ENCODE measurements around the gene TFAP2A. TPM values are rescaled to one million over a fixed set of nuclear protein-coding genes. Genes with fewer than 3 reads are reported as not detected.

Gene TFAP2A
- total and polyA plus RNA-seq, 7 experiments from 2014 or later, result not detected

DNA sequence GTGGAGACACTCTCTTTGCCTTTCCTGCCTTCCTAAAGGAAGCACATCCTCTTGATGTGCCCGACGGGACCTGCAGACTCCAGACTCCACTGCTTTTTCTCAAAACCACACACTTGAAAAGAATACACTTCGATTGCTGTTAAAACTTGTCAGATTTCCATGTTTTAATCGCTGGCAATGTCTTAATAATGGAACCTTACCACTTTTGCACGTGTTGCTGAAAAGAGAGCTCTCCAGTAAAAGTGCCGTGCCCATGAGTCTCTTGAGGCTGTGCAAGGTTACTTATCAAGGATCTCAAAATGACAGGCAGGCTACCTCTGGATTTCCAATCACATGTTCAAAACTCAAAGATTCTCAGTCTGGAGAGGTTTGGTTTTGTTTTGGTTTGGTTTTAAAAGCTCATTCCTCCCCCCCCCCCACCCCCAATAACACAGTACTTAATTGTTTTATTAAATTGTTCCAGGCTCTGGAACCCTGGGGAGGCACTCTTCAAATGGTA is 12.0 kb upstream of the TFAP2A start:
- intact Hi-C loops (cut with micrococcal nuclease), result loop anchor here in 1 of 2 donors (5.0 kb wide), 1 partner anchor 170 kb away; no protein-coding TSS in a partner anchor
- H3K27ac Mint-ChIP-seq, result no peak overlapping the region
- no peak for ATAC-seq
- Histone ChIP-seq H3K4me1 (ENCODE audit: control insufficient read depth in 2 of 2, insufficient read depth in 2 of 2, low read length in 2 of 2) (peaks cover 0 to 10% of the 10 kb centered on the region in 2 donors), H3K27ac (ENCODE audit: low read depth, low read length) (no peak overlapping the region), H3K27me3 (ENCODE audit: control insufficient read depth in 2 of 2, insufficient read depth in 2 of 2, low read length in 2 of 2) (peaks cover 8 to 16% of the 10 kb centered on the region in 2 donors), H3K36me3 (ENCODE audit: control insufficient read depth in 2 of 3, insufficient read depth in 3 of 3, low read length in 3 of 3) (no peaks in the 10 kb centered on the region), H3K4me3 (ENCODE audit: low read length) (no peak overlapping the region), H3K9me3 (ENCODE audit: control insufficient read depth in 2 of 3, low read length in 3 of 3) (no peaks in the 10 kb centered on the region)
- H3K9me3 Mint-ChIP-seq, result peaks cover 0 to 8% (median 0%) of the 10 kb centered on the region in 11 donors
- peak overlapping the region; percentile 51 to 77 (median 68) for H3K4me3 Mint-ChIP-seq
- peaks cover 58 to 82% (median 76%) of the 10 kb centered on the region in 5 donors for H3K27me3 Mint-ChIP-seq
- peaks cover 4 to 22% (median 11%) of the 10 kb centered on the region in 7 donors for H3K4me1 Mint-ChIP-seq
- ChIA-PET POLR2A (interaction anchor here (0.7 kb wide), 1 partner anchor 11 kb away, joined by 3 read pairs; no protein-coding TSS in a partner anchor), CTCF (no interaction called here)
- H3K36me3 Mint-ChIP-seq, result peaks cover 0 to 7% (median 0%) of the 10 kb centered on the region in 5 donors
- no peak for DNase-seq

DNA sequence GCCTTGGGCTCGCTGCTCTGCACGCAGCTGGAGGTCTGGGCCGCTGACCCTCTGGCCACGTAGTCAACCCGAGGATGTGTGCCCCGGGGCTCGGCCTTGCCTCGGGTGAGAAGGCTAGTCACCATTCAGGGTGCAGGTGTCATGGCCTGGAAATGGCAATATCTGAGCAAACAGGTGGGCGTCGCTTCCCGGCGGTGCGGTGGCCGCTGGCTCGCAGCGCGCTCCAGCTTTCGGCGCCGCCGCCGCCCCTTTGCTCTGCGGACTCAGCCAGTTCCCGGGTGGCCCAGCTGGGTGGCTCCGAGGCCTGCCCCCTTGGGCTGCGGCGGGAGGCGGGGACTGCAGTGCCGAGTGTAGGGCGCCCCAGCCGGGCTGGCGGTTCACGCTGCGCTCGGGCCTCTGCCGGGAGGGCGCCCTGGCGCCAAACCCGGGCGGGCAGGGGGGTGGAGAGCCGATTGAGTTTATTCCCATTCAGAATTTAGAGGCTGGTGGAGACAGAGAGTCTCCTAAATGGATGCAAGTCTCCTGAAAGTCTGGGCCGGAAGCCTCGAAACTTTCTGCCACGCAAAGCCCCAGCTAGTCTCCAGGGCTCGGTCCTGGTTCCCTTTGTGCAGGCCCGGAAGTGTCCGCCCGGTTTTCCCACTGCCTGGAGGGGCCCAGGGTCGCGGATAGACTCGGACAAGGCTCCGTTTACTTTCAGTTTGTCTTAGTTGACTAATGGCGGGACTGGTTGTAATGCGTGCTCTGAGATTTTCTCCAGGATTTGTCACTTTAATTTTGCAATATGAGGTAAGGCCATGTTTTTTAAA is 11.3 kb upstream of the TFAP2A start:
- H3K36me3 ChIP-seq (ENCODE audit: control insufficient read depth in 2 of 3, insufficient read depth in 3 of 3, low read length in 3 of 3), result no peaks in the 10 kb centered on the region
- Mint-ChIP-seq H3K27me3 (peaks cover 64 to 87% (median 82%) of the 10 kb centered on the region in 5 donors), H3K4me3 (peak overlapping the region; percentile 51 to 77 (median 68)), H3K27ac (peak overlapping the region in 1 of 9 donors; percentile 52), H3K4me1 (peaks cover 4 to 25% (median 15%) of the 10 kb centered on the region in 7 donors), H3K36me3 (peaks cover 0 to 7% (median 0%) of the 10 kb centered on the region in 5 donors), H3K9me3 (peaks cover 0 to 8% (median 0%) of the 10 kb centered on the region in 11 donors)
- H3K27ac ChIP-seq (ENCODE audit: low read depth, low read length), result no peak overlapping the region
- CTCF ChIA-PET, result no interaction called here
- DNase-seq (no peak), ATAC-seq (peak; percentile 42)
- H3K4me1 ChIP-seq (ENCODE audit: control insufficient read depth in 2 of 2, insufficient read depth in 2 of 2, low read length in 2 of 2), result peaks cover 0 to 10% of the 10 kb centered on the region in 2 donors
- intact Hi-C loops (cut with micrococcal nuclease), result loop anchor here in 1 of 2 donors (5.0 kb wide), 1 partner anchor 169 kb away; no protein-coding TSS in a partner anchor
- H3K27me3 ChIP-seq (ENCODE audit: control insufficient read depth in 2 of 2, insufficient read depth in 2 of 2, low read length in 2 of 2), result peaks cover 8 to 16% of the 10 kb centered on the region in 2 donors
- POLR2A ChIA-PET, result no interaction called here
- no peaks in the 10 kb centered on the region for H3K9me3 ChIP-seq (ENCODE audit: control insufficient read depth in 2 of 3, low read length in 3 of 3)
- H3K4me3 ChIP-seq (ENCODE audit: low read length), result no peak overlapping the region

DNA sequence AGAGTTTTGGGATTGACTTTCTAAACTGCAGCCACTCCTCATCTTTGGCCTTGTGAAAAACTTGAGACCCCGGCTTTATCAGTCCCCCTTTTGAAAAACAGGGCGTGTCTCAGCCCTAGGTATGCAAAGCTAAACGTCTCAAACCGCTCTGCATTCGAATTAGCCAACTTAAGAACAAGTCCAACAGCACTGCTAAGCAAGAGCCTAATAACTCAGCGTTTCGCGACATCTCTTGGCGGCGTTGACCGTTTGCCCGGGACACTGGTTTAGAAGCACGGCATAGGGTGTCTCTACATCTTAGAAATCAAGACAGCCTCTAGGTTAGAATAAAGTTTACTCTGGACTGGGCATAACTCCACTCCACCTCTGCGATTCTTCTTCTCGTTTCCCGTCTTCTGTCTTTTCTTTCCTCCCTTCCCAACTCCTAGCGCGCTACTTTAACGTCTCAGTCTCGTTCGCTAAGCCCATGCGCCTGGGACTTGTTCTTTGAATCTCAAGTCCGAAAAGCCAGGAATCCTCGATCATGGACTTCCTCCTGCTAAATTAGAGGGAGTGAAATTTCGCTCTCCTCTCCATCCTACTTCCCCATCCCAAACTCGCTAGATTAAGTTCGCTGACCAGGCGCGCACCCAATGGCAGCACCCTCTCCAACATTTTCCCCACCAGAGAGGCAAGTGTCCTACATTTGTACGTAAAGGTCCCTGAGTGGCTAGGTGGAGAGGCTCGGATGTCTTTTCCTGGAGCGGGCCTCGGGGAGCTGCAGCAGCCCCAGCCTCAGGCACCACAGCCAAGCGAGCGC is 10.5 kb upstream of the TFAP2A start:
- H3K27me3 ChIP-seq (ENCODE audit: control insufficient read depth in 2 of 2, insufficient read depth in 2 of 2, low read length in 2 of 2), result peaks cover 8 to 20% of the 10 kb centered on the region in 2 donors
- DNase-seq (no peak), ATAC-seq (no peak)
- no peak overlapping the region for H3K27ac ChIP-seq (ENCODE audit: low read depth, low read length)
- no peaks in the 10 kb centered on the region for H3K9me3 ChIP-seq (ENCODE audit: control insufficient read depth in 2 of 3, low read length in 3 of 3)
- Mint-ChIP-seq H3K27me3 (peaks cover 65 to 87% (median 81%) of the 10 kb centered on the region in 5 donors), H3K36me3 (peaks cover 0 to 7% (median 0%) of the 10 kb centered on the region in 5 donors), H3K27ac (peak overlapping the region in 1 of 9 donors; percentile 52), H3K4me1 (peaks cover 4 to 22% (median 15%) of the 10 kb centered on the region in 7 donors), H3K4me3 (peak overlapping the region in 7 of 10 donors; percentile 25 to 77 (median 47)), H3K9me3 (peaks cover 0 to 8% (median 0%) of the 10 kb centered on the region in 11 donors)
- POLR2A ChIA-PET, result no interaction called here
- no peaks in the 10 kb centered on the region for H3K36me3 ChIP-seq (ENCODE audit: control insufficient read depth in 2 of 3, insufficient read depth in 3 of 3, low read length in 3 of 3)
- H3K4me1 ChIP-seq (ENCODE audit: control insufficient read depth in 2 of 2, insufficient read depth in 2 of 2, low read length in 2 of 2), result peaks cover 0 to 10% of the 10 kb centered on the region in 2 donors
- CTCF ChIA-PET, result no interaction called here
- no peak overlapping the region for H3K4me3 ChIP-seq (ENCODE audit: low read length)
- intact Hi-C loops (cut with micrococcal nuclease), result loop anchor here in 1 of 2 donors (5.0 kb wide), 1 partner anchor 168 kb away; no protein-coding TSS in a partner anchor

DNA sequence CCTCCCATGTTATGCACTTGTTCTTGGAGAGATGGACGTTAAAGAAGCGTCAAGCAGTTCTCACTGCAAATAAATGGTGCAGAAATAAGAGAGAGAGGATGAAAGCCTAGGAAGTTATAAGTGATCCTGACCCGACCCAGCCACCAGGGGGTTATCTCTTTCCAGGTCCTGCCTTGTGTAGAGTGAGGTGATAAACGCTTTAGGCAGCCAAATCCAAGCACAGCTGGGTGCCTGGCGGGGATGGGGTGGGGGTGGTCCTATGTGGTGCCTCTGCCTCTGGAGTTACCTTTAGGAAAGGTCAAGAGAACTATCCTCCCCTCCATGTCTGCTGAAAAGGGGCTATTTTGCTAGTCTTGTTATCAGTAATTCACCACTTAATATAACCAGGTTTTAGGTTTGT is 9.2 kb upstream of the TFAP2A start:
- Mint-ChIP-seq H3K4me1 (peaks cover 4 to 23% (median 15%) of the 10 kb centered on the region in 7 donors), H3K36me3 (peaks cover 0 to 7% (median 3%) of the 10 kb centered on the region in 5 donors), H3K4me3 (no peak overlapping the region), H3K27ac (no peak overlapping the region), H3K9me3 (peaks cover 0 to 11% (median 4%) of the 10 kb centered on the region in 11 donors), H3K27me3 (peaks cover 71 to 91% (median 77%) of the 10 kb centered on the region in 5 donors)
- peaks cover 8 to 24% of the 10 kb centered on the region in 2 donors for H3K27me3 ChIP-seq (ENCODE audit: control insufficient read depth in 2 of 2, insufficient read depth in 2 of 2, low read length in 2 of 2)
- intact Hi-C loops (cut with micrococcal nuclease), result no loop called here
- peaks cover 0 to 10% of the 10 kb centered on the region in 2 donors for H3K4me1 ChIP-seq (ENCODE audit: control insufficient read depth in 2 of 2, insufficient read depth in 2 of 2, low read length in 2 of 2)
- H3K27ac ChIP-seq (ENCODE audit: low read depth, low read length), result no peak overlapping the region
- ChIA-PET CTCF (no interaction called here), POLR2A (no interaction called here)
- H3K4me3 ChIP-seq (ENCODE audit: low read length), result no peak overlapping the region
- no peaks in the 10 kb centered on the region for H3K9me3 ChIP-seq (ENCODE audit: control insufficient read depth in 2 of 3, low read length in 3 of 3)
- H3K36me3 ChIP-seq (ENCODE audit: control insufficient read depth in 2 of 3, insufficient read depth in 3 of 3, low read length in 3 of 3), result no peaks in the 10 kb centered on the region
- ATAC-seq (no peak), DNase-seq (no peak)

DNA sequence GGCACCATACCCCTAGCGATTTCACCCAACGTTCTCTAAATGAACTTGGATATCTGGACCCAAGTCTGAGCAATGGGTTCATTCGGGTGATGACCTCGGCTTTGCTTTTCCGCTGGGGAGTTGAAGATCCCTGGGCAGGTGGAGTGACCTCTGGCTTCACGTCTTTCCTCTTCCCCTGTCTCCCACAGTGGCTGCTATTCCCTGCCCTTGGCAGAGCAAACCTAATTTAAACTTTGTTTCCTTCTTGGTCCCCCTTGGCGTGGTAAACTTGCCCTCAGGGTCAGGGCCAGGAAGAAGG is 7.8 kb upstream of the TFAP2A start:
- intact Hi-C loops (cut with micrococcal nuclease), result no loop called here
- H3K27me3 Mint-ChIP-seq, result peaks cover 73 to 93% (median 86%) of the 10 kb centered on the region in 5 donors
- H3K9me3 Mint-ChIP-seq, result peaks cover 0 to 15% (median 5%) of the 10 kb centered on the region in 11 donors
- ChIA-PET CTCF (no interaction called here), POLR2A (no interaction called here)
- H3K27ac Mint-ChIP-seq, result no peak overlapping the region
- peaks cover 8 to 35% of the 10 kb centered on the region in 2 donors for H3K27me3 ChIP-seq (ENCODE audit: control insufficient read depth in 2 of 2, insufficient read depth in 2 of 2, low read length in 2 of 2)
- no peak overlapping the region for H3K27ac ChIP-seq (ENCODE audit: low read depth, low read length)
- peaks cover 7 to 26% (median 16%) of the 10 kb centered on the region in 7 donors for H3K4me1 Mint-ChIP-seq
- no peaks in the 10 kb centered on the region for H3K9me3 ChIP-seq (ENCODE audit: control insufficient read depth in 2 of 3, low read length in 3 of 3)
- H3K4me3 ChIP-seq (ENCODE audit: low read length), result no peak overlapping the region
- ATAC-seq (no peak), DNase-seq (no peak)
- peaks cover 3 to 11% (median 5%) of the 10 kb centered on the region in 5 donors for H3K36me3 Mint-ChIP-seq
- H3K36me3 ChIP-seq (ENCODE audit: control insufficient read depth in 2 of 3, insufficient read depth in 3 of 3, low read length in 3 of 3), result no peaks in the 10 kb centered on the region
- H3K4me1 ChIP-seq (ENCODE audit: control insufficient read depth in 2 of 2, insufficient read depth in 2 of 2, low read length in 2 of 2), result peaks cover 0 to 10% of the 10 kb centered on the region in 2 donors
- H3K4me3 Mint-ChIP-seq, result no peak overlapping the region

DNA sequence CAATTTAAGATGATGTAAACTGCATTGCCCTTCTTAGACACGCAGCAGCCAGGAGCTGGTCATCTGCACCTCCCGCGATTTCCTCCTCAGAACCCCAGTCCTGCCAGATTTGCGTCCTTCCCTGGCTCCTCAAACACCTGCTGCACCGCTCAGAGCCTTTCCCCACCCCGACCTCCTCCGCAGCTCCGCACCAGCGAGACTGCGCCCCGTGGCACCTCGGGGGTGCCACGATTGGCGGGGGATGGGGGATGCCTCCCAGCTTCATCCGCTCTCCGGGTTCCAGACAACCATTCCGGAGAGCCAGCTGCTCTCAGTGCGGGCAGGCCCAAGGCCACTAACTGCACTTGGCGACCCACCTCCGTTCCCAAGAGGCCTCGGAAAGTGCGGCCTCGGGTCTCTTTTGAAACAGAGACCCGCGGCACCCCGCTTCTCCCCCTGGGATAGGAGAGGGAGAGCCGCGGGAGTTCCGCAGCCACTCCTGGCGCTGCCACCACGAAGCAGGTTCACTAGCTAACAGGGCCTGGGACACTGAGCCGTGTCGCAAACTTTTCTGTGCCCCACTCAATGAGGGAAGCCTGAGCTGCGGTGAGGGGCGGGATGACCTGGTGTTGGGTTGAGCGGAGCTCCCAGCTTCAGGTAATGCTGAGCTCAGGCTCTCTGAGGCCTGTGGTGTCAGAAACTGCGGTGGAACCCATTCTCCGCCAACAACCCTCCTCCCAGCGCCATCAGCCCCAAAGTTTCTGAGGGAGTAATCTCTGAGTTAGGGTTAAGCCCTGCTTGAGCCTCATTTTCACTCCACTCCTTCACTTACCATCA is 7.3 kb upstream of the TFAP2A start:
- peak overlapping the region in 3 of 10 donors; percentile 21 to 38 (median 25) for H3K4me3 Mint-ChIP-seq
- Histone ChIP-seq H3K27me3 (ENCODE audit: control insufficient read depth in 2 of 2, insufficient read depth in 2 of 2, low read length in 2 of 2) (peaks cover 8 to 35% of the 10 kb centered on the region in 2 donors), H3K27ac (ENCODE audit: low read depth, low read length) (no peak overlapping the region), H3K4me1 (ENCODE audit: control insufficient read depth in 2 of 2, insufficient read depth in 2 of 2, low read length in 2 of 2) (peaks cover 0 to 10% of the 10 kb centered on the region in 2 donors), H3K9me3 (ENCODE audit: control insufficient read depth in 2 of 3, low read length in 3 of 3) (no peaks in the 10 kb centered on the region), H3K4me3 (ENCODE audit: low read length) (no peak overlapping the region), H3K36me3 (ENCODE audit: control insufficient read depth in 2 of 3, insufficient read depth in 3 of 3, low read length in 3 of 3) (no peaks in the 10 kb centered on the region)
- ATAC-seq (no peak), DNase-seq (no peak)
- peaks cover 12 to 30% (median 20%) of the 10 kb centered on the region in 7 donors for H3K4me1 Mint-ChIP-seq
- peak overlapping the region in 1 of 9 donors; percentile 64 for H3K27ac Mint-ChIP-seq
- ChIA-PET CTCF (no interaction called here), POLR2A (no interaction called here)
- peaks cover 0 to 20% (median 5%) of the 10 kb centered on the region in 11 donors for H3K9me3 Mint-ChIP-seq
- peaks cover 3 to 15% (median 5%) of the 10 kb centered on the region in 5 donors for H3K36me3 Mint-ChIP-seq
- H3K27me3 Mint-ChIP-seq, result peaks cover 73 to 94% (median 89%) of the 10 kb centered on the region in 5 donors
- intact Hi-C loops (cut with micrococcal nuclease), result no loop called here
